T-cell (primary cell): ENCODE measurements around the gene JARID2. TPM values are rescaled to one million over a fixed set of nuclear protein-coding genes. Genes with fewer than 3 reads are reported as not detected.
A peak's percentile ranks its signal among the peaks of the same experiment; 100 is the strongest.

Experiments used
- ATAC-seq, 4 experiments: fragments of 200-7000 bp in 3 of 4; fragments of 150-1000 bp in 1 of 4; cut with Tn5 transposase; replicated peaks in 1 of 4; 1 replicate in 3 of 4; 2 replicates in 1 of 4; pipeline ENCODE4 v1.10.0; 2021; ENCODE audit warnings: moderate library complexity in 3 of 4, mild to moderate bottlenecking in 2 of 4, moderate number of reproducible peaks in 1 of 4
- CTCF ChIA-PET, 2 donors: fragments of 300-600 bp; sonication (Branson Sonifier 250); formaldehyde crosslinking; loops; one replicate each; lab custom pipeline; 2022; ENCODE audit warnings: antibody characterized with exemption in 2 of 2; lab: Charles Lee
- POLR2A ChIA-PET, 2 donors: fragments of 300-600 bp; sonication (Branson Sonifier 250); formaldehyde crosslinking; loops; one replicate each; lab custom pipeline; 2022; ENCODE audit warnings: antibody characterized with exemption in 2 of 2; lab: Charles Lee
- DNase-seq, 35 experiments: peaks; one replicate each; pipeline versions ENCODE4 v3.0.0 to v3.0.0-alpha.2; 2013 to 2023
- H3K27ac ChIP-seq: one replicate; pipeline ENCODE4 v1.5.1; 2013; ENCODE audit warnings: low read length
- H3K27me3 ChIP-seq, 2 experiments: replicated peaks in 1 of 2; 1 replicate in 1 of 2; 2 replicates in 1 of 2; pipeline versions ENCODE4 v1.6.1 to v1.7.0; 2013; ENCODE audit warnings: low read length in 1 of 2, mixed read lengths in 1 of 2; ENCODE audit not compliant: control insufficient read depth in 2 of 2, insufficient read depth in 2 of 2; ENCODE audit errors: extremely low read depth in 1 of 2
- H3K36me3 ChIP-seq, 2 donors: 1 replicate in 1 of 2; 2 replicates in 1 of 2; pipeline versions ENCODE4 v1.6.1 to v1.7.0; 2013; ENCODE audit warnings: low read length in 1 of 2; ENCODE audit not compliant: control insufficient read depth in 2 of 2, insufficient read depth in 1 of 2; ENCODE audit errors: extremely low read depth in 1 of 2
- H3K4me1 ChIP-seq, 2 experiments: 1 replicate in 1 of 2; 2 replicates in 1 of 2; pipeline versions ENCODE4 v1.6.1 to v1.7.0; 2013; ENCODE audit warnings: low read length in 2 of 2, mixed read lengths in 1 of 2; ENCODE audit not compliant: insufficient read depth in 2 of 2, control insufficient read depth in 1 of 2; ENCODE audit errors: extremely low read depth in 1 of 2
- H3K4me3 ChIP-seq, 2 donors: 1 replicate in 1 of 2; 2 replicates in 1 of 2; pipeline versions ENCODE4 v1.5.1 to v1.7.0; 2013; ENCODE audit warnings: mild to moderate bottlenecking in 2 of 2, low read length in 1 of 2, moderate library complexity in 1 of 2; ENCODE audit not compliant: control insufficient read depth in 1 of 2; ENCODE audit errors: extremely low read depth in 1 of 2
- H3K9me3 ChIP-seq: 2 replicates; pipeline ENCODE4 v1.7.0; 2013
- H3K27ac Mint-ChIP-seq, 2 donors: one replicate each; pipeline ENCODE4 v1.8.0; 2020 to 2021; ENCODE audit warnings: mild to moderate bottlenecking in 2 of 2, mixed read lengths in 2 of 2
- H3K27me3 Mint-ChIP-seq, 2 donors: one replicate each; pipeline ENCODE4 v1.8.0; 2021 to 2022; ENCODE audit warnings: mixed read lengths in 2 of 2
- H3K36me3 Mint-ChIP-seq: one replicate; pipeline ENCODE4 v1.8.0; 2021; ENCODE audit warnings: mixed read lengths
- H3K4me1 Mint-ChIP-seq, 3 donors: one replicate each; pipeline ENCODE4 v1.8.0; 2020 to 2022; ENCODE audit warnings: mixed read lengths in 3 of 3, mild to moderate bottlenecking in 1 of 3
- H3K4me3 Mint-ChIP-seq, 3 donors: one replicate each; pipeline ENCODE4 v1.8.0; 2020 to 2022; ENCODE audit warnings: mild to moderate bottlenecking in 3 of 3, mixed read lengths in 3 of 3, moderate library complexity in 3 of 3
- H3K9me3 Mint-ChIP-seq, 3 donors: one replicate each; pipeline ENCODE4 v1.8.0; 2020 to 2022; ENCODE audit warnings: mixed read lengths in 3 of 3
- WGBS: methylation state at CpG from one replicate; pipeline ENCODE4 v1.1.5; 2013; ENCODE audit warnings: missing lambda C conversion rate; ENCODE audit not compliant: insufficient coverage; 5-methylcytosine and 5-hydroxymethylcytosine counted together
- total RNA-seq, 35 experiments: library from RNA in 6 of 35; stranded (reverse) in 6 of 35; fragments of 120-200 nt in 1 of 35; gene quantifications; one replicate each; pipeline versions ENCODE4 v1.2.1 to v1.2.4 and lab custom pipeline; 2013 to 2026

JARID2 gene
- total RNA-seq, 5 donors from 2014 or later (not counting 1 experiment from before 2014, with no cell fraction given): 19.8 to 27.9 (median 21.6) TPM

DNA sequence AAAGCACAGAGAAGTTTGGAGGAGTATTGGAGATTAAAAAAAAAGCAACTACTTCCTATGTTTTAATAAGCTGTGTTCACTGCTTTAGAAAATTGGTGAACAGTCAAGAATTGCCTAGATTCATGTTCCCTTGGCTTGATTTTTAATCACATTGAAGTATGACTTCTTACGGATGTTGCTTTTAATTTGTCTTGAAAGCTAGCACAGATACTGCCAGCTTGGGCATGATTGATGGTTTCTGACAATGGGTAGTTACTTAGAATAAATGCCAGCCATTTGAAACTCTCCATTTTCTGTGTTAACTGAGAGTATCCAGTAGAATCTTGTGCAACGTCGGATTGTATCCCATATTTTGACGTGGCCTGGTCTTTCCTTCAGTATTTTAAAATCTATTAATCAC is 239.0 kb downstream of the JARID2 start:
- H3K27ac ChIP-seq: no peak overlapping the region

DNA sequence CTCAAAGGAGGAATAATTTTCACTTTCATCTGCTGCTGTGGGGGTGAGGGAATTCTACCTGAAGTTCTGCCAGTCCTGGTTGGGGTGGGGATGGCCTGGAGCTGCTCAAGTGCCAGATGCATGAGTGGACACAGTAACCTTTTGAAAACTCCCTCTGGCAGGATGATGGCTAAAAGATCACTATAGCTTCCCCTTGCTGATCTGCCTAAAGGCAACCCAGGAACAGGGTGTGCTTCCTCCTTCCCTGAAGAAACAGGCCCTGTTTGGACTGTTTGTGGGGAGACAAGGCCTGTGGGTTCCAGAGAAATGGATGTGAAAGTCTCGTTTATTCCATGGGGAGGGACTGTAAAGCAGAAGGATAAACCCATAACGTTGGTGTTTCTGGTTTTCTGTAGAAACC is 240.1 kb downstream of the JARID2 start:
- H3K4me3 ChIP-seq: no peak overlapping the region
- no peak for DNase-seq
- H3K9me3 Mint-ChIP-seq: no peaks in the 10 kb centered on the region
- peaks cover 41 to 50% (median 41%) of the 10 kb centered on the region in 3 donors for H3K4me1 Mint-ChIP-seq
- peaks cover 5 to 18% of the 10 kb centered on the region in 2 experiments for H3K4me1 ChIP-seq
- POLR2A ChIA-PET: interaction anchor here in 1 of 2 donors (0.6 kb wide), 1 partner anchor 11 kb away, joined by 3 read pairs; no protein-coding TSS in a partner anchor
- H3K27me3 ChIP-seq: no peaks in the 10 kb centered on the region
- no peak overlapping the region for H3K4me3 Mint-ChIP-seq
- H3K27ac ChIP-seq: no peak overlapping the region
- ATAC-seq: no peak
- no peaks in the 10 kb centered on the region for H3K27me3 Mint-ChIP-seq
- WGBS: 67% methylated on average over 1 of the region's 2 CpGs
- CTCF ChIA-PET: interaction anchor here (0.6 kb wide), 2 partner anchors 145 to 1337 kb away, joined by 3 to 6 read pairs; no protein-coding TSS in a partner anchor
- H3K36me3 Mint-ChIP-seq: peaks cover 24% of the 10 kb centered on the region
- peak overlapping the region in 1 of 2 donors; percentile 21 for H3K27ac Mint-ChIP-seq
- peaks cover 7 to 24% of the 10 kb centered on the region in 2 donors for H3K36me3 ChIP-seq
- no peaks in the 10 kb centered on the region for H3K9me3 ChIP-seq

More for the DNA sequence above, 239.0 kb downstream of the JARID2 start:
- H3K4me3 ChIP-seq: no peak overlapping the region
- H3K36me3 ChIP-seq: peaks cover 7 to 24% of the 10 kb centered on the region in 2 donors
- Mint-ChIP-seq H3K36me3 (peaks cover 24% of the 10 kb centered on the region), H3K4me1 (peaks cover 40 to 52% (median 40%) of the 10 kb centered on the region in 3 donors), H3K27ac (peak overlapping the region in 1 of 2 donors; percentile 69), H3K4me3 (no peak overlapping the region), H3K9me3 (no peaks in the 10 kb centered on the region), H3K27me3 (no peaks in the 10 kb centered on the region)
- H3K9me3 ChIP-seq: no peaks in the 10 kb centered on the region
- POLR2A ChIA-PET: no interaction called here
- DNase-seq (no peak), ATAC-seq (no peak)
- CTCF ChIA-PET: no interaction called here
- WGBS: 100% methylated on average over 1 of the region's 4 CpGs
- peaks cover 5 to 14% of the 10 kb centered on the region in 2 experiments for H3K4me1 ChIP-seq
- no peaks in the 10 kb centered on the region for H3K27me3 ChIP-seq

DNA sequence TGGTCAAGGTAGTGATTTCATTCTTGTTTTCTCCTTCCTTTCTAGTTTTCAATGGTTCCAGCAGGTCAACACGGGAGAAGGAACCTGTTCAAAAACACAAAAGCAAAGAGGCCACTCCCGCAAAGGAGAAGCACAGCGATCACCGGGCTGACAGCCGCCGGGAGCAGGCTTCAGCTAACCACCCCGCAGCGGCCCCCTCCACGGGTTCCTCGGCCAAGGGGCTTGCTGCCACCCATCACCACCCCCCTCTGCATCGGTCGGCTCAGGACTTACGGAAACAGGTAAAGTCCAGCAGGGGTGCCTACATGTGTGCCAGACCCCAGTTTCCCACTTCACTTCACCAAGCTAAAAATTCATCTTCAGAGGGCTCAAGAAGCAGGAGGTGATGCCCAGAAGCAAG is 241.4 kb downstream of the JARID2 start:
- Mint-ChIP-seq H3K27me3 (no peaks in the 10 kb centered on the region), H3K27ac (no peak overlapping the region), H3K9me3 (no peaks in the 10 kb centered on the region), H3K4me1 (peaks cover 40 to 50% (median 42%) of the 10 kb centered on the region in 3 donors), H3K36me3 (peaks cover 24% of the 10 kb centered on the region), H3K4me3 (no peak overlapping the region)
- ChIA-PET POLR2A (no interaction called here), CTCF (no interaction called here)
- peaks cover 7 to 24% of the 10 kb centered on the region in 2 donors for H3K36me3 ChIP-seq
- ATAC-seq (no peak), DNase-seq (no peak)
- H3K4me3 ChIP-seq: no peak overlapping the region
- no peak overlapping the region for H3K27ac ChIP-seq
- H3K27me3 ChIP-seq: no peaks in the 10 kb centered on the region
- H3K9me3 ChIP-seq: no peaks in the 10 kb centered on the region
- 97% methylated on average over 10 of the region's 13 CpGs for WGBS
- peaks cover 9 to 13% of the 10 kb centered on the region in 2 experiments for H3K4me1 ChIP-seq

DNA sequence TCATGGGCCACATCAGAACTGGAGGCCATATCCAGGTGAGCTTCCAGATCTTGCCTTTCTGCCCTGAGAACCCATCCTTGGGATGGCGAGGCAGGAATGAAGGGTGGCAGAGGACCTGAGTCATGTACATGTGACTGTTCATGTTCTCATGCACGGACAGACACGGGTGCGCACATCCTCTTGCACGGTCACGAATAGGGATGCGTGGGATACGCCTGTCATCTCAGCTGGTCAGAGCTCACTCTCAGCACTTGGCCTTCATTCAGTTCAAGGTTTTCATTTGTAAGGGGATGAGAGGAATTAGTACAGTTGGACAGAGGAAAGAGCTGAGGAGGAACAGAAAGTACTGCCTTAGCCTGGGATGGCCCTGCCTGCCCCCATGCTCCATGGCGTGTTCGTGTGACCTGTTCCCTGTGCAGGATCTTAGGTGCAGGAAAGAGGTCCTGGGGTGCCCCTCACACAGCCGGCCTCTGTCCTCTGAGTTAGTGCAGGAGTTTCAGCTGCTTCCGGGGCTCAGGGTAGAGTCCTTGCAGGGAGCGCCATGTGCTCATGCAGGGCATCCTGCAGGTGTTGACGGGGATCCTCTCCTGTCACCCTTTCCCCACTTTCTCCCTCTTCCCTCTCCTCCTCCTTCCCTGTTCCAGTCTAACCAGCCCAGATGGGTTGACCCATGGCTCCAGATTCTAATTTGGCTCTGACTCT is 243.5 kb downstream of the JARID2 start:
- ATAC-seq (no peak), DNase-seq (no peak)
- H3K36me3 Mint-ChIP-seq: peaks cover 24% of the 10 kb centered on the region
- 83% methylated on average over 14 of the region's 14 CpGs for WGBS
- Histone ChIP-seq H3K4me3 (no peak overlapping the region), H3K9me3 (no peaks in the 10 kb centered on the region), H3K4me1 (peaks cover 7 to 16% of the 10 kb centered on the region in 2 experiments), H3K27ac (no peak overlapping the region), H3K36me3 (peaks cover 7 to 30% of the 10 kb centered on the region in 2 donors), H3K27me3 (no peaks in the 10 kb centered on the region)
- peaks cover 35 to 47% (median 39%) of the 10 kb centered on the region in 3 donors for H3K4me1 Mint-ChIP-seq
- H3K27ac Mint-ChIP-seq: peak overlapping the region; percentile 48 to 79
- H3K4me3 Mint-ChIP-seq: no peak overlapping the region
- ChIA-PET CTCF (interaction anchor here in 1 of 2 donors (0.8 kb wide), 1 partner anchor 12 kb away, joined by 3 read pairs; no protein-coding TSS in a partner anchor), POLR2A (no interaction called here)
- H3K27me3 Mint-ChIP-seq: no peaks in the 10 kb centered on the region
- no peaks in the 10 kb centered on the region for H3K9me3 Mint-ChIP-seq

DNA sequence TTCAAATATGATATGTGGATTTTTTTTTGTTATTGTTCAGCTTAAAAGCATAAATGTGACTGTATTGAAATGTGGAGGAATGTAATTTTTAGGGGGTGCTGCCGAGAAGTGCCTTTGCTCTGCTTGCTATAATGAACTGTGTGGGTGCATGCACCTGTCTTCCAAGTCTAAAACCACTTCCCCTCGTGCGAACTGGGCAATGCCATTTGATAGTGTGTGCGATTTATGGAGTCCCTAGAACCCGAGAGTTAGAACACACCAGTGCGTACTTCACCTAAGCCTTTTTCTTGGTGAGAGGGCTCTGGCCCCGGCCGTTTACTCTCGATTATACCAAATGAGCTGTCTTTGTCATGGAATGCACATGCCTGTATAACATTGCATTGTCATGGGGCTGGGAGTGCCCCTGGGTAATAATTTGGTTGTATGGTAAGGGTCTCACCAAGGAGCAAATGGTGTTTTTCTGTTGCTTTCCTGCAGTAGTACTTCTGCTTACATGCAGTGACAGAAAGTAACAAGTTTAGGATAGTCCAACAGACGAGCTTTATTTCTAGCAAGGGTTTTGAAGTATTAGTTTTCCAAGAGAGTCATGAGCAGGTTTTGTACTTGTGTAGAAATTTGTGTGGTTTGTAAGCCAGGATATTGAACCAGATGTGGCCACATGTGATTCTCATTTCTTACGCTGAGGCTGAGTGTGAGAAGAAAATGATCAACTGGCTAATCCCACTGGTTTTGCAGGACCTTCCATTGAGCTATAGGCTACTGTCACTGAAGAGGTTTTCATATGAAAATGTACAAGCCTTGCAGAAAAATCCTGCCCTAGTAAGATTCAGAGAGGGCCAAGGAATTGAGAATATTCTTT is 244.6 kb downstream of the JARID2 start:
- peaks cover 7 to 31% of the 10 kb centered on the region in 2 donors for H3K36me3 ChIP-seq
- no peaks in the 10 kb centered on the region for H3K9me3 Mint-ChIP-seq
- CTCF ChIA-PET: interaction anchor here (0.6 to 1.0 kb wide), 6 partner anchors 12 to 1605 kb away, joined by 3 to 7 read pairs (median 3); no protein-coding TSS in a partner anchor
- POLR2A ChIA-PET: no interaction called here
- H3K27me3 ChIP-seq: no peaks in the 10 kb centered on the region
- no peak overlapping the region for H3K27ac ChIP-seq
- peak overlapping the region; percentile 48 to 79 for H3K27ac Mint-ChIP-seq
- no peaks in the 10 kb centered on the region for H3K9me3 ChIP-seq
- H3K4me3 Mint-ChIP-seq: no peak overlapping the region
- peaks cover 7 to 16% of the 10 kb centered on the region in 2 experiments for H3K4me1 ChIP-seq
- no peaks in the 10 kb centered on the region for H3K27me3 Mint-ChIP-seq
- ATAC-seq (no peak), DNase-seq (no peak)
- no peak overlapping the region for H3K4me3 ChIP-seq
- peaks cover 35 to 39% (median 36%) of the 10 kb centered on the region in 3 donors for H3K4me1 Mint-ChIP-seq
- H3K36me3 Mint-ChIP-seq: peaks cover 24% of the 10 kb centered on the region
- WGBS: 88% methylated on average over 4 of the region's 11 CpGs
